GM12878 (cell line): Measurements from ENCODE around the gene TGM5. TPM values are rescaled to one million over a fixed set of nuclear protein-coding genes. Genes with fewer than 3 reads are reported as not detected.

ENCODE experiments used
- ATAC-seq: fragments of 200-7000 bp; cut with Tn5 transposase; 3 replicates; pipeline ENCODE4 v1.9.1; 2020; ENCODE audit warnings: mild to moderate bottlenecking, moderate library complexity
- BruUV-seq: library from RNA; stranded (reverse); fragments of 400-500 nt; replicated peaks from 2 replicates; lab custom pipeline; 2021; lab: Mats Ljungman, UMichigan
- CTCF ChIA-PET: fragments of 300-600 bp; sonication (Branson Sonifier 250); formaldehyde crosslinking; extraction: SDS; loops from one replicate; lab custom pipeline; 2021; ENCODE audit warnings: inconsistent platforms; lab: Yijun Ruan, JAX
- POLR2A ChIA-PET: fragments of 350-600 bp; formaldehyde crosslinking; extraction: SDS; loops from one replicate; lab custom pipeline; 2021; ENCODE audit warnings: inconsistent platforms; lab: Charles Lee
- RAD21 ChIA-PET: fragments of 300-600 bp; sonication (Branson Sonifier 250); formaldehyde crosslinking; loops from one replicate; lab custom pipeline; 2023; ENCODE audit warnings: antibody characterized with exemption; ENCODE audit not compliant: unreplicated experiment; lab: Charles Lee
- SMC1A ChIA-PET: fragments of 300-600 bp; sonication (Branson Sonifier 250); formaldehyde crosslinking; loops from one replicate; lab custom pipeline; 2023; ENCODE audit not compliant: unreplicated experiment, uncharacterized antibody; lab: Charles Lee
- DNase-seq: peaks from one replicate; pipeline ENCODE4 v3.0.0-alpha.2; 2011; ENCODE audit warnings: low read depth, low spot score
- FAIRE-seq: peaks from 3 replicates; lab custom pipeline; 2011; peaks lifted over from hg19 to GRCh38; lab: Jason Lieb, UNC
- H2AFZ ChIP-seq: 2 replicates; pipeline ENCODE4 v1.6.0; 2011; ENCODE audit warnings: low read depth, low read length, control low read depth; ENCODE audit not compliant: control insufficient read depth
- H3K27ac ChIP-seq: 2 replicates; pipeline ENCODE4 v1.5.1; 2011; ENCODE audit warnings: control low read depth; ENCODE audit not compliant: control insufficient read depth, insufficient read depth
- H3K27me3 ChIP-seq, 2 experiments: replicated peaks in 1 of 2; 2 replicates each; pipeline versions ENCODE4 v1.6.0 to v1.6.1; 2011; ENCODE audit warnings: low read length in 1 of 2; ENCODE audit not compliant: control insufficient read depth in 2 of 2, insufficient read depth in 2 of 2
- H3K36me3 ChIP-seq, 2 experiments: 2 replicates each; pipeline ENCODE4 v1.5.1; 2011; ENCODE audit warnings: low read length in 1 of 2; ENCODE audit not compliant: control insufficient read depth in 2 of 2, insufficient read depth in 2 of 2
- H3K4me1 ChIP-seq: 2 replicates; pipeline ENCODE4 v1.6.1; 2011; ENCODE audit warnings: mild to moderate bottlenecking, low read length, moderate library complexity, mixed read lengths; ENCODE audit not compliant: control insufficient read depth, insufficient read depth
- H3K4me2 ChIP-seq: 2 replicates; pipeline ENCODE4 v1.6.0; 2011; ENCODE audit warnings: control low read depth; ENCODE audit not compliant: control insufficient read depth, insufficient read depth
- H3K4me3 ChIP-seq: fragments of 200-600 bp; sonication (generic); 2 replicates; pipeline ENCODE4 v1.5.1; 2016
- H3K79me2 ChIP-seq: 2 replicates; pipeline ENCODE4 v1.6.0; 2011; ENCODE audit warnings: low read length; ENCODE audit not compliant: control insufficient read depth, insufficient read depth
- H3K9ac ChIP-seq: 2 replicates; pipeline ENCODE4 v1.8.0; 2011; ENCODE audit warnings: low read length, control low read depth, mixed read lengths; ENCODE audit not compliant: control insufficient read depth, insufficient read depth
- H3K9me3 ChIP-seq: replicated peaks from 3 replicates; pipeline ENCODE4 v1.5.1; 2011; ENCODE audit warnings: mild to moderate bottlenecking, low read length; ENCODE audit not compliant: control insufficient read depth, insufficient read depth
- H4K20me1 ChIP-seq: 2 replicates; pipeline ENCODE4 v1.6.0; 2011; ENCODE audit not compliant: control insufficient read depth, insufficient read depth
- CEBPZ ChIP-seq: fragments of 150-350 bp; IDR thresholded peaks from 2 replicates; pipeline ENCODE4 v1.6.1; 2016; ENCODE audit warnings: low read depth, low read length
- HDGF ChIP-seq: fragments of 450-650 bp; IDR thresholded peaks from 2 replicates; pipeline ENCODE4 v1.6.1; 2016; ENCODE audit warnings: antibody characterized with exemption
- NR2C2 ChIP-seq: IDR thresholded peaks from 2 replicates; pipeline ENCODE4 v1.6.1; 2011; ENCODE audit warnings: borderline replicate concordance, low read depth; ENCODE audit not compliant: control insufficient read depth, insufficient read length
- RELA ChIP-seq: fragments of 450-650 bp; IDR thresholded peaks from 2 replicates; pipeline ENCODE4 v1.8.0; 2014; ENCODE audit warnings: borderline replicate concordance; ENCODE audit not compliant: partially characterized antibody
- SIX5 ChIP-seq: IDR thresholded peaks from 2 replicates; pipeline ENCODE4 v1.6.1; 2011; ENCODE audit warnings: mild to moderate bottlenecking, low read depth, low read length, moderate library complexity; ENCODE audit not compliant: severe bottlenecking
- SMC3 ChIP-seq: IDR thresholded peaks from 2 replicates; pipeline ENCODE4 v1.6.1; 2011; ENCODE audit warnings: low read length, improper control_type of control experiment, borderline replicate concordance
- SREBF1 ChIP-seq: IDR thresholded peaks from 2 replicates; pipeline ENCODE4 v1.6.1; 2012; ENCODE audit warnings: mild to moderate bottlenecking, low read length
- USF1 ChIP-seq: IDR thresholded peaks from 2 replicates; pipeline ENCODE4 v1.6.1; 2011; ENCODE audit warnings: borderline replicate concordance, low read depth, mild to moderate bottlenecking, moderate library complexity, mixed read lengths, low read length; ENCODE audit not compliant: insufficient read depth; ENCODE audit errors: extremely low read length
- WRNIP1 ChIP-seq: IDR thresholded peaks from 2 replicates; pipeline ENCODE4 v1.6.1; 2011; ENCODE audit warnings: low read depth, low read length, improper control_type of control experiment, borderline replicate concordance
- ZBED1 ChIP-seq: IDR thresholded peaks from 2 replicates; pipeline ENCODE4 v1.6.1; 2016; ENCODE audit warnings: borderline replicate concordance
- ZNF384 ChIP-seq: IDR thresholded peaks from 2 replicates; pipeline ENCODE4 v1.6.1; 2012; ENCODE audit warnings: low read depth, mild to moderate bottlenecking, low read length, improper control_type of control experiment, borderline replicate concordance
- WGBS: methylation state at CpG from one replicate; pipeline ENCODE4 v1.1.6; 2016; ENCODE audit warnings: low lambda C conversion rate; ENCODE audit not compliant: insufficient replicate concordance, insufficient coverage; ENCODE audit errors: missing lambda C conversion rate; 5-methylcytosine and 5-hydroxymethylcytosine counted together
- in situ Hi-C: fragments of 300-500 bp; cut with MboI; formaldehyde crosslinking; loops from 9 replicates; pipeline ENCODE4 v1.14.3; 2018; ENCODE audit warnings: mixed read lengths
- intact Hi-C: fragments of 100-400 bp; cut with micrococcal nuclease; formaldehyde crosslinking; loops from one replicate; pipeline ENCODE4 v1.14.2; 2022; ENCODE audit not compliant: unreplicated experiment
- polyA plus RNA-seq, 11 experiments: library from polyadenylated mRNA; depleted of rRNA in 4 of 11; unstranded in 6 of 11; stranded (reverse) in 5 of 11; fragments of >200 nt; fragmentation: Nextera tagmentation in 4 of 11; fragmentation: Illumina TruSeq in 1 of 11; extraction: Ambion mirVana in 4 of 11; extraction: Trizol in 1 of 11; gene quantifications; 1 replicate in 1 of 11; 2 replicates in 10 of 11; pipeline versions ENCODE4 v1.2.1 to v1.2.3, GENCODE V29; 2011 to 2016; ENCODE audit warnings: inconsistent platforms in 2 of 11, missing spikeins in 2 of 11, low read depth in 1 of 11
- total RNA-seq, 4 experiments: library from RNA; depleted of rRNA in 3 of 4; stranded (reverse); fragments of >200 nt in 3 of 4; fragmentation: Illumina TruSeq in 1 of 4; extraction: Trizol in 1 of 4; gene quantifications; 2 replicates each; pipeline versions ENCODE4 v1.2.1 to v1.2.3, GENCODE V29; 2013 to 2021
- TF ChIP-seq, protein P1 (sequence below): fragments of 450-650 bp; IDR thresholded peaks from 2 replicates; pipeline ENCODE4 v1.6.1; 2016; ENCODE audit warnings: mild to moderate bottlenecking
- TF ChIP-seq, protein P2 (sequence below): fragments of 150-350 bp; IDR thresholded peaks from 2 replicates; pipeline ENCODE4 v1.6.1; 2014; ENCODE audit warnings: mild to moderate bottlenecking, low read depth, low read length
- TF ChIP-seq, protein P3 (sequence below): IDR thresholded peaks from 2 replicates; pipeline ENCODE4 v1.6.1; 2012; ENCODE audit warnings: low read depth, low read length, improper control_type of control experiment

The TGM5 gene
- total and polyA plus RNA-seq, 10 of the 15 experiments (the other 5 are each of a cell fraction or from before 2014, with no cell fraction given): 4.4 to 27.1 (median 5.6) TPM

DNA sequence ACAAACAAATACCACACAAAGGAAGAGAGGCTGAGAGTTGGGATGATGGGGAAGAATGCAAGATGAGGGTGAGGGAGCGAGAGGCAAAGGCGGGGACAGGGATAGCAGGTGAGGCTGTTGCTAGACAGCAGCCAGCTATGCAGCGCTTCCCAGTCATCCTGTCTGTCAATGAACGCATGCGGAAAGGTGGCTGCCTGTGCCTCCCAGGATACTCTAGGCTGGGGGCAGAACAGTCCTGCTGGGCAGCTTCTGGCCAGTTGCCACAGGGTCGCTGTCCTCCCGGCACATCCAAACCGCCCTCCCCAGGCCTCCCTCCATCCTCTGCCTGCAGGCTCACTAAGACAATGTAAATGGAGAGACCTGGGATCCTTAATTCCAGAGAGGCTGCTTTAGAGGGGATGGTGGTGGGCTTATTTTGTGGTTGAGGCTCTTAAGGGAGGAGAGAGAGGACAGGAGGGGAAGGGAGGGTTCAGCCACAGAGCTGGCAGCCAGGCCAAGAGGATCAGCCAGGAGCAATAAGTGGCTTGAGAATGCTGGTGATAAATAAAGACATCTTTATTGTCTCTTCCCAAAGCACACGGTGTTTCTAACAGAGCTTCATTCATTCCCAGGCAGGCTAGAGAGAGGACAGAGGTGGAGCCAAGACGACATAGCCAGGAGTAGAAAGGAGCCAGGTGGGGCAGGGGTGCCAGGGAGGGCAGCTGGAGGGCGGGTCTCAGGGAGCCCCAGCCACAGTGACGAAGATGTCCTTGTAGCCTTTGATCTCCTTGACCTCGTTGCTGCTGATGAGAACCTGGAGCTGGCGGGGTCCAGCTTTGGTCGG lies 9.2 kb upstream of the TGM5 start:
- DNase-seq: no peak
- 60% methylated on average over 15 of the region's 15 CpGs for WGBS
- Histone ChIP-seq H2AFZ (no peak overlapping the region), H3K9ac (no peak overlapping the region), H3K4me1 (no peaks in the 10 kb centered on the region), H3K27ac (no peak overlapping the region), H3K36me3 (no peaks in the 10 kb centered on the region), H3K4me2 (no peak overlapping the region), H4K20me1 (no peaks in the 10 kb centered on the region), H3K79me2 (no peaks in the 10 kb centered on the region), H3K27me3 (no peaks in the 10 kb centered on the region), H3K4me3 (no peak overlapping the region), H3K9me3 (no peaks in the 10 kb centered on the region)
- ChIA-PET POLR2A (interaction anchor here (0.6 to 0.8 kb wide), 2 partner anchors 10 to 281 kb away, joined by 3 to 5 read pairs; no protein-coding TSS in a partner anchor), SMC1A (interaction anchor here (0.6 to 1.7 kb wide), 5 partner anchors 8 to 153 kb away, joined by 3 to 12 read pairs (median 4); no protein-coding TSS in a partner anchor), CTCF (interaction anchor here (3.3 to 21.1 kb wide), 2 partner anchors 10 to 48 kb away, joined by 19 to 518 read pairs; partner anchors contain the start of gene EPB42), RAD21 (interaction anchor here (2.0 to 2.3 kb wide), 3 partner anchors 8 to 50 kb away, joined by 8 to 11 read pairs (median 9); no protein-coding TSS in a partner anchor)
- in situ Hi-C loops (no loop called here), intact Hi-C loops (no loop called here)
- FAIRE-seq: no peak
- no TSS peak for BruUV-seq
- ATAC-seq: no peak
- TF ChIP-seq SREBF1 (no peak), USF1 (no peak), HDGF (no peak), CEBPZ (no peak), SMC3 (no peak), WRNIP1 (no peak), NR2C2 (no peak), ZNF384 (no peak), SIX5 (no peak), ZBED1 (no peak), RELA (no peak)
- TF ChIP-seq, protein P1, sequence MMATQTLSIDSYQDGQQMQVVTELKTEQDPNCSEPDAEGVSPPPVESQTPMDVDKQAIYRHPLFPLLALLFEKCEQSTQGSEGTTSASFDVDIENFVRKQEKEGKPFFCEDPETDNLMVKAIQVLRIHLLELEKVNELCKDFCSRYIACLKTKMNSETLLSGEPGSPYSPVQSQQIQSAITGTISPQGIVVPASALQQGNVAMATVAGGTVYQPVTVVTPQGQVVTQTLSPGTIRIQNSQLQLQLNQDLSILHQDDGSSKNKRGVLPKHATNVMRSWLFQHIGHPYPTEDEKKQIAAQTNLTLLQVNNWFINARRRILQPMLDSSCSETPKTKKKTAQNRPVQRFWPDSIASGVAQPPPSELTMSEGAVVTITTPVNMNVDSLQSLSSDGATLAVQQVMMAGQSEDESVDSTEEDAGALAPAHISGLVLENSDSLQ: no peak
- TF ChIP-seq, protein P2, sequence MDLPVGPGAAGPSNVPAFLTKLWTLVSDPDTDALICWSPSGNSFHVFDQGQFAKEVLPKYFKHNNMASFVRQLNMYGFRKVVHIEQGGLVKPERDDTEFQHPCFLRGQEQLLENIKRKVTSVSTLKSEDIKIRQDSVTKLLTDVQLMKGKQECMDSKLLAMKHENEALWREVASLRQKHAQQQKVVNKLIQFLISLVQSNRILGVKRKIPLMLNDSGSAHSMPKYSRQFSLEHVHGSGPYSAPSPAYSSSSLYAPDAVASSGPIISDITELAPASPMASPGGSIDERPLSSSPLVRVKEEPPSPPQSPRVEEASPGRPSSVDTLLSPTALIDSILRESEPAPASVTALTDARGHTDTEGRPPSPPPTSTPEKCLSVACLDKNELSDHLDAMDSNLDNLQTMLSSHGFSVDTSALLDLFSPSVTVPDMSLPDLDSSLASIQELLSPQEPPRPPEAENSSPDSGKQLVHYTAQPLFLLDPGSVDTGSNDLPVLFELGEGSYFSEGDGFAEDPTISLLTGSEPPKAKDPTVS: no peak
- TF ChIP-seq, protein P3, sequence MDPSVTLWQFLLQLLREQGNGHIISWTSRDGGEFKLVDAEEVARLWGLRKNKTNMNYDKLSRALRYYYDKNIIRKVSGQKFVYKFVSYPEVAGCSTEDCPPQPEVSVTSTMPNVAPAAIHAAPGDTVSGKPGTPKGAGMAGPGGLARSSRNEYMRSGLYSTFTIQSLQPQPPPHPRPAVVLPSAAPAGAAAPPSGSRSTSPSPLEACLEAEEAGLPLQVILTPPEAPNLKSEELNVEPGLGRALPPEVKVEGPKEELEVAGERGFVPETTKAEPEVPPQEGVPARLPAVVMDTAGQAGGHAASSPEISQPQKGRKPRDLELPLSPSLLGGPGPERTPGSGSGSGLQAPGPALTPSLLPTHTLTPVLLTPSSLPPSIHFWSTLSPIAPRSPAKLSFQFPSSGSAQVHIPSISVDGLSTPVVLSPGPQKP: no peak
